Nephron (organoid): ENCODE results near the gene MYO16.
A peak's percentile ranks its signal among the peaks of the same experiment; 100 is the strongest.

Experiments
- H3K27ac Mint-ChIP-seq, 3 experiments: 2 replicates each; pipeline ENCODE4 v1.8.0; 2020; ENCODE audit warnings: mixed read lengths in 3 of 3, mild to moderate bottlenecking in 2 of 3, moderate library complexity in 1 of 3
- H3K27me3 Mint-ChIP-seq: 2 replicates; pipeline ENCODE4 v1.8.0; 2021; ENCODE audit warnings: low read depth, mild to moderate bottlenecking, moderate library complexity, mixed read lengths
- H3K36me3 Mint-ChIP-seq: 2 replicates; pipeline ENCODE4 v1.8.0; 2020; ENCODE audit warnings: low read depth, mixed read lengths
- H3K4me1 Mint-ChIP-seq: 2 replicates; pipeline ENCODE4 v1.8.0; 2020; ENCODE audit warnings: mixed read lengths
- H3K4me3 Mint-ChIP-seq, 3 experiments: 2 replicates each; pipeline ENCODE4 v1.8.0; 2020; ENCODE audit warnings: mild to moderate bottlenecking in 3 of 3, mixed read lengths in 3 of 3, moderate library complexity in 2 of 3
- H3K9me3 Mint-ChIP-seq: 2 replicates; pipeline ENCODE4 v1.8.0; 2020; ENCODE audit warnings: mixed read lengths
- TF ChIP-seq, protein P1 (sequence below), 3 experiments: fragments of 200-600 bp; sonication (generic); IDR thresholded peaks; one replicate each; pipeline ENCODE4 v1.5.0; 2021; ENCODE audit warnings: antibody characterized with exemption in 3 of 3; ENCODE audit not compliant: unreplicated experiment in 3 of 3

MYO16 gene

DNA sequence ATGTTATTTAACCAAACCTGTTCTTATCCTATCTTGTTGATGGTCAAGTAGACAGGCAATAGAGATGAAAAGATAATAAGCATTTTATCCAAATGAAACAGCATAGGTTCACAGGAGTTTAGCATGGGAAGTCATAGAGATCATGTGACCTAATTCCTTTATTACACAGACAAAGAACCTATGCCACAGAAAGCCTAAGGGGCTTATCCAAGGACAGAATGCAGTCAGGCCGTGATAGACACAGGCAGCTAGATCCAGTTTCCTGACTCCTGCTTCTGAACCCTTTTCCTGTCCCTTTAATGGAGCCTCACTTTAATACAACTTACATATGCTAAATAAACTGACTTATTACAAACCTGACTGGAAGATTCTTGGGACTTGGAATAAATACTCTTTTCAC lies 624.9 kb downstream of the MYO16 start:
- TF ChIP-seq, protein P1, sequence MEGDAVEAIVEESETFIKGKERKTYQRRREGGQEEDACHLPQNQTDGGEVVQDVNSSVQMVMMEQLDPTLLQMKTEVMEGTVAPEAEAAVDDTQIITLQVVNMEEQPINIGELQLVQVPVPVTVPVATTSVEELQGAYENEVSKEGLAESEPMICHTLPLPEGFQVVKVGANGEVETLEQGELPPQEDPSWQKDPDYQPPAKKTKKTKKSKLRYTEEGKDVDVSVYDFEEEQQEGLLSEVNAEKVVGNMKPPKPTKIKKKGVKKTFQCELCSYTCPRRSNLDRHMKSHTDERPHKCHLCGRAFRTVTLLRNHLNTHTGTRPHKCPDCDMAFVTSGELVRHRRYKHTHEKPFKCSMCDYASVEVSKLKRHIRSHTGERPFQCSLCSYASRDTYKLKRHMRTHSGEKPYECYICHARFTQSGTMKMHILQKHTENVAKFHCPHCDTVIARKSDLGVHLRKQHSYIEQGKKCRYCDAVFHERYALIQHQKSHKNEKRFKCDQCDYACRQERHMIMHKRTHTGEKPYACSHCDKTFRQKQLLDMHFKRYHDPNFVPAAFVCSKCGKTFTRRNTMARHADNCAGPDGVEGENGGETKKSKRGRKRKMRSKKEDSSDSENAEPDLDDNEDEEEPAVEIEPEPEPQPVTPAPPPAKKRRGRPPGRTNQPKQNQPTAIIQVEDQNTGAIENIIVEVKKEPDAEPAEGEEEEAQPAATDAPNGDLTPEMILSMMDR (IDR thresholded peaks at IDR 0.05; ENCODE audit: unreplicated experiment in 3 of 3), result no peak
- H3K27ac Mint-ChIP-seq, result no peak overlapping the region
- H3K9me3 Mint-ChIP-seq, result peaks cover 3% of the 10 kb centered on the region
- no peaks in the 10 kb centered on the region for H3K27me3 Mint-ChIP-seq
- no peak overlapping the region for H3K4me3 Mint-ChIP-seq
- H3K36me3 Mint-ChIP-seq, result no peaks in the 10 kb centered on the region
- peaks cover 6% of the 10 kb centered on the region for H3K4me1 Mint-ChIP-seq

DNA sequence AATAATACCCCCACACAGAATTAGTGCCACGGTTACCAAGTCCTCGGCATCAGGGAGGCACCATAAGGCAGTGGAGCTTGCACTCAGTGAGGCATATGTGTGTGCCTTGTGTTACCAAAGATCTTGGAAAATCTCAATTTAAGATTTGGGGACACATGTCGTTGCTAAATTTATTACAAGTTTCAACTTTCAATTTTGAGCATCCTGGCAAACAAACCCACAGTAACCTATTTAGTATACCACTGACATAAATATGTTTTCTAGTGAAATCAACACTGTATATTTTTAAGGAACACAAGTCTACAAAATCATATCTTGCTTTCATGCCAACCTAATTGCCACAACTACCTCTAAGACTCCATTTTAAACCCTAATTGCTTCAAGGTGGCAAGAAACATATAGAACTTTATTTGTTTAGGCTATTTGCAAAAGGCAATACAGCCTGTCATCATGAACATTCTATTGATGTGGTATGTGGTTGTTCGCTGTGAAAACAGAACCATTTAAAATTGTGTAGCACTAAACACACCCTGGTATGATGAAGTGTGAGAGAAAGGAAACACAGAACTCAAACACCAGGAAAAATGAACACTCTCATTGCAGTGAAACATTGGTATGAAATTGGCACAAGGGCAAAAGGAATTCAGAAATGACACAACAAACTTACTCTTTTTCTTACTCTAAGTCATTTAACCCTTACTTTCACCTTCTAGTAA lies 625.9 kb downstream of the MYO16 start:
- Mint-ChIP-seq H3K9me3 (peaks cover 3% of the 10 kb centered on the region), H3K4me1 (peaks cover 6% of the 10 kb centered on the region), H3K4me3 (no peak overlapping the region), H3K36me3 (no peaks in the 10 kb centered on the region), H3K27me3 (no peaks in the 10 kb centered on the region), H3K27ac (no peak overlapping the region)
- TF ChIP-seq, protein P1 (IDR thresholded peaks at IDR 0.05; ENCODE audit: unreplicated experiment in 3 of 3), result no peak

DNA sequence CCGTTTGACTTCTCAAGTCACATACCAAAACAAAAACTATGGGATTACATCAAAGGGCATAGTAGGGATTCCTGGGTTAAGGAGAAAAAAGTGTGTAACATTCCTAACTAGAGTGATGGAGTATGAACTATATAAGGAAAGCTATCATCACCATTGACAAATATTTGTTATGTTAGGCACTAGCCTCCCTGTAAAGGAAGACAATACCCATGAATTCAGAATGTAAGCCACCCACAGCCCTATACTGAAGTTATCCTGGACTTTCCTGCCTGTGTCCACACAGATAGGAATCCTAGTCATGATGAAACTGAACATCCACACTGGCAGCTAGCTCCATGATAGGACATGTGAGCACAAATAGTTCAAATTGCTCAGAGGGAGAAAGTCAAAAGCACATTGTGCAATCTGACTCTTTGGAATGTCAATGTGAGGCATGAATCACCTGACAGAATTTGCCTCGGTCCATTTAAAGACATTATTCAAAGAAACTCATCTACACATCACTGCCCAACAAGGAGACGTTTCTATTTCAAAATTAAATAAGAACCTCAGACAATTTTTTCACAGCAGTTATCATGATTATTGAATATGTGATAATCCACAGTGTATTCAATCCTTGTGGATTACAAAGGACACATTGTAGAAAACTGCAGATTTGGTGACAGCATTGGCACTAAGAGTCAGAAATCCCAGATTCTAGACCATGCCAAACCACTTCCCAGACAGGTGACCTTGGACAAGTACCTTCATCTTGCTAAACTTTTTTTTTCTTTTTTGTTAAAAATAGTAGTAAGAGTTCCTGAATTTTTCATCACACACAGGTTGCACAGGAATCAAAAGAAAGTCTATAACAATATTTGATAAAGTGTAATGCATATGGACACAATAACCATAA lies 627.7 kb downstream of the MYO16 start:
- Mint-ChIP-seq H3K4me1 (peaks cover 6% of the 10 kb centered on the region), H3K27ac (peak overlapping the region in 1 of 3 experiments; percentile 22), H3K9me3 (peaks cover 3% of the 10 kb centered on the region), H3K4me3 (no peak overlapping the region), H3K27me3 (no peaks in the 10 kb centered on the region), H3K36me3 (no peaks in the 10 kb centered on the region)
- TF ChIP-seq, protein P1 (IDR thresholded peaks at IDR 0.05; ENCODE audit: unreplicated experiment in 3 of 3), result no peak
